ENCODE results near the gene SART3.
A peak's percentile ranks its signal among the peaks of the same experiment; 100 is the strongest.
"Not testable (repeated sequence)": the region's sequence is repeated elsewhere in the genome, so short reads cannot be mapped to it uniquely, and the experiment has no call there.

SART3 gene

DNA sequence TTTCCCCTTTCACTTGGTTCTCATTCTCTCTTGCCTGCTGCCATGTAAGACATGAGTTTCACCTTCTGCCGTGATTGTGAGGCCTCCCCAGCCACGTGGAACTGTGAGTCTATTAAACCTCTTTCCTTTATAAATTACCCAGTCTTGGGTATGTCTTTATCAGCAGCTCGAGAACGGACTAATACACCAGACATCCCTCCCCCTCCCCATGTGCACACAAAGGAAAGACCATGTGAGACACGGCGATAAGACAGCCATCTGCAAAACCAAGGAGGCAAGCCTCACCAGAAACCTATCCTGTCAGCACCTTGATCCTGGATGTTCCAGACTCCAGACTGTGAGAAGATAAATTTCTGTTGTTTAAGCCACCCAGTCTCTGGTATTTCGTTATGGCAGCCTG, 75.6 kb downstream of the SART3 start:
- not testable (repeated sequence) for DNase-seq (ENCODE audit: low spot score)

DNA sequence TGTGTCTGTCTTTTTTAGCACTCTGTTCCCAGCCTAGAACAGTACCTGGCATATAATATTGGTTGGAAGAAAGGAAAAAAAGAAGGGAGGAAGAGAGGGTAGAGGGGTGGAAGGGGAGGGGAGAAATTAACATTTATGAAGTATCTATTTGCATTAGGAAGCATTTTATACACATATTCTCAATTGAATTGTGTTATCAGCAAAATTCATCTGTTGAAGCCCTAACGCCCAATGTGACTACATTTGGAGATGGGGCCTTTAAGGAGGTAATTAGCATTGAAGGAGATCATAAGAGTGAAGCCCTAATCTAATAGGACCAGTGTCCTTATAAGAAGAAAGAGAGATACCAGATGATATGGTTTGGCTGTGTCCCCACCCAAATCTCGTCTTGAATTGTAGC, 76.1 kb downstream of the SART3 start:
- DNase-seq (ENCODE audit: low spot score), result no peak

DNA sequence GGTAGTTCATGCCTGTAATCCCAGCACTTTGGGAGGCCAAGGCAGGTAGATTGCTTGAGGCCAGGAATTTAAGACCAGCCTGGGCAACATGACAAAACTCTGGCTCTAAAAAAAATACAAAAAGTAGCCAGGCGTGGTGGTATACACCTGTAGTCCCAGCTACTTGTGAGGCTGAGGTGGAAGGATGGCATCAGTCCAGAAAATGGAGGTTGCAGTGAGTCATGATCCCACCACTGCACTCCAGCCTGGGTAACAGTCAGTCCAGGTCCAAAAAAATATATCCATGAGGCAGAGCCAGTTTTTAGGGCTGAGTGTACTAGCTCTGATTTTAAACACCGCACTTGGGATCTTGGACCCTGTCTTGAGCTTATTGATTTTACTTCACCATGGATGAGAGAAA, 76.5 kb downstream of the SART3 start:
- DNase-seq (ENCODE audit: low spot score), result peak; percentile 4

GRCh38 chr12:108483213-108484059, 77.5 kb downstream of the SART3 start:
- DNase-seq (ENCODE audit: low spot score), result no peak

DNA sequence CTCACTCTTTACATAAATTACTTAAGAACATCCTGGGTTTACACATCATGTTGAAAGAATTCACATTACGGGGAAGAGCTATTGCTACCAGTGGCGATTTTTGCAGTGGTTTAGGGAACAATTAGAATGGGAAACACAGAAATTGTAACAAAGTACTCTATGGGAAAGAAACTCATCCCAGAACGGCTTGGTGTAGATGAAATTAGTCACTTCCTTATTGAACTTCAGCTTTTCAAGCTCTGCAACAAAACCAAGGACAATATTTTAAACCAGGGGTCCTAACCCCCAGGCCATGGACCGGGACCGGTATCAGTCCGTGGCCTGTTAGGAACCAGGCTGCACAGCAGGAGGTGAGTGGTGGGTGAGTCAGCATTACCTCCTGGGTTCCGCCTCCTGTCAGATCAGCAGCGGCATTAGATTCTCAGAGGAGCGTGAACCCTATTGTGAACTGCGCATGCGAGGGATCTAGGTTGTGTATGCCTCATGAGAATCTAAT, 78.2 kb downstream of the SART3 start:
- peak; percentile 10 for DNase-seq (ENCODE audit: low spot score)

DNA sequence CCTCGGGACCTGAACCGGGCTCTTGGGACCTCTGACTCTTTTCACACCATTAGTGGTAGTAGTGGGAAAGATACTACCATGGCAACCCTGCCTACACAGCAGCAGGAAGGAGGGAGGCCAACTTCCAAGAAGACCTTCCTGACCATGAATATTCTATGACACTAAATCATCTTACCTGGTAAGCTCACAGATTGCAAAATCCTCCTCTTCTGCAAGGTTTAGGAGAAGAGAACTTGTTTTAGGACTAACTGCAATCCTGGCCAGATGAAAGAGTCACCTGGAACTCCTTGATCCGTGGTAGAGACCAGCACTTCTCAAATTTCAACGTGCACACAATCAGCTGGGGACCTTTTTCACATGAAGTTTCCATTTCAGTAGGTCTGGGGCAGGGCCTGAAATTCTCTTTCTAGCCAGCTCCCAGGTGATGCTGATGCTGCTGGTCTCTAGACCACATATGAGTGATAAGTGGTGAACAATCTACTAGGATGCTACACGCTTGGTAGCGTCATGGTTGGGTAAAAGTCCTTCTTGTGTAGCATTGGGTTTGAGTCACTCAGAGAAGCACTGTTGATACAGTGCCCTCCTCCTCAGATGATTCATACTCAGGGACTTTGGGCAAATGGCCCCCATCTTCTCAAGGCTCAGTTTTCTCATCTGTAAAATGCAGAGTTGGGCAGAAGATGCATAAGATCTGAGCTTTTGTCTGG, 81.5 kb downstream of the SART3 start:
- peak; percentile 22 for DNase-seq (ENCODE audit: low spot score)

- no peak for DNase-seq (ENCODE audit: low spot score)
Observed at GRCh38 chr12:108478611-108479206, 82.3 kb downstream of the SART3 start.

DNA sequence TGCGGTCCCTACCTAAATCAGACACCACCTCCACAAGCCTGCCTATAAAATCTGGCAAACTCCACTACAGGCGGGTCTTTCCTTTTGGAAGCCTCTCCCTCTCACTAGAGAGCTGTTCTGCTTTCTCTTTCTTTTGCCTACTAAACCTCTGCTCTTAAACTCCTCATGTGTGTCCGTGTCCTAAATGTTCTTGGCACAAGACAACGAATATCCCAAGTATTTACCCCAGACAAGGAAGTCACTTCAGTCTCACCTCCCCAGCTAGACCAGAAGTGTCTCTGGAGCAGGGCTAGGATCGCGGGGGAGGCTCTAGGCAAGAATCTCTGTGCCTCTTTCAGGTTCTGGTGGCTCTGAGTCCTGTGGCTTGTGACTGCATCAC, 83.1 kb downstream of the SART3 start:
- DNase-seq (ENCODE audit: low spot score), result no peak

DNA sequence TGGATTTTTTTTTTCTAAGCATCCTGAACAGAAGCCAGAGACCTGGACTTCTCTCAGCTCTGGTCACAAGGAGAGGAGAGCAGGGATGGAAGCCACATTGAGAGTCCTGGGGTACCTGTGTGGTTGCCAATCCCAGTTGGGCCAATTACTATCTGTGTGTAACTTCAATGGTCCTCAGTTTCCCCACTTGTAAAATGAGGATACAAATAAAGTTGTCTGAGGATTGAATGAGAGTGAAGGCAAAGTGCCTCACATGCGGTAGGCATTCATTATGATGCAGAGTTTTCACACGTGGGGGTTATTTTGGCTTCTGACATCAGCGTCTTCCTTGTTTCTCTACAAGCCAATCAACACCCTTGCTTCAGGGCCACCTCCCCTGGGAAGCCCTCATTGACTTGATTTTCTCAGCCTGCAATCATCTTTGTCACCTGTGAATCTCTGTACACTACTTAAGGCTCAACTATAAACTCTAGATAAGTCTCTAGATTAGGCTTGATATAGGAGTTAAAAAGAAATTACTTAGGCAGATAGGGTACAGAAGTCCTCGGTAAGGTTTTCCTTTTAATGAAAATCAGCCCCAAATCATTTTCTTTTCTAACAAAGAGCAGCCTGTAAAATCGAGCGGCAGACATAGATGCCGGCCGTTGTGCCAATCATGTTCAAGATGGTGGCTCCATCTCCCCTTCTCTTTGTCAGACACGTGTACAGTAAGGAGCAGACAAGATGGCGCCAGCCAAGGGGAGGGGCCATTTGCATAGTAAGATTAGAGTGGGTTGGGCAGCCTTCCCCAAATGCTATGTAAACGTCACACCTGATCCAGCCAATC, 83.7 kb downstream of the SART3 start:
- DNase-seq (ENCODE audit: low spot score), result no peak

- DNase-seq (ENCODE audit: low spot score), result no peak
Observed at GRCh38 chr12:108475396-108475795, 85.6 kb downstream of the SART3 start.

- no peak for DNase-seq (ENCODE audit: low spot score)
Observed at GRCh38 chr12:108473400-108474055, 87.4 kb downstream of the SART3 start.

Data from kidney tubule cell (primary cell).